ENCODE results near the gene NUDT1. TPM values are rescaled to one million over a fixed set of nuclear protein-coding genes. Genes with fewer than 3 reads are reported as not detected.

The NUDT1 gene
- total and polyA plus RNA-seq, 2 experiments from 2014 or later: 54.5 to 163 TPM

DNA sequence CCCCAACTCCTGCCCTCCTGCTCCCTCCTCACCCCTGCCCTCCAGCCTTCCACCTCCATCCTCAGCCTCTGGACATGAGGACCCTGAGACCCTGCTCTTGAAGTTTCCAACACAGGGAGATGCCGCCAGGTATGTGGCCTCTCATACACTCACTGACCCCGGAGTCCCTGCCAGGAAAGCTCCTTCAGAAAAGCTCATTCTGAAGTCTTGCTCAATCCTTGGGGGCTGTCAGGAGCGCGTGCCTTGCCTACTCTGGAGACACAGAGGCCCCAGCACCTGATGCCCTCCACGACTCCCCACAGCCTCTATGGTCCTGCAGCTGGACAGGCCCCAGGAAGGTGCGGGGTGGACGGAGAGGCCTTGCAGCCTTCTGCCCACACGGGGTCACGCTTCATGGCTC lies 11.0 kb downstream of the NUDT1 start:
- Mint-ChIP-seq H3K27ac (no peak overlapping the region), H3K27me3 (ENCODE audit: insufficient read depth, low read depth, poor library complexity) (peaks cover 20% of the 10 kb centered on the region), H3K36me3 (ENCODE audit: low read depth) (peaks cover 26% of the 10 kb centered on the region), H3K4me1 (no peaks in the 10 kb centered on the region), H3K4me3 (no peak overlapping the region), H3K9me3 (no peaks in the 10 kb centered on the region)
- no peak for TF ChIP-seq POLR2AphosphoS5 (IDR thresholded peaks at IDR 0.05; ENCODE audit: low read depth)
- no peak for TF ChIP-seq ZNF462 (CRISPR knock-in tag; IDR thresholded peaks at IDR 0.05)
- TF ChIP-seq NANOG (IDR thresholded peaks at IDR 0.05; ENCODE audit: borderline replicate concordance): no peak
- TF ChIP-seq EZH2 (IDR thresholded peaks at IDR 0.05; ENCODE audit: low read depth, unreplicated experiment): no peak
- TF ChIP-seq ZNF331 (CRISPR knock-in tag; IDR thresholded peaks at IDR 0.05; ENCODE audit: low read depth): no peak
- TF ChIP-seq, protein P1, sequence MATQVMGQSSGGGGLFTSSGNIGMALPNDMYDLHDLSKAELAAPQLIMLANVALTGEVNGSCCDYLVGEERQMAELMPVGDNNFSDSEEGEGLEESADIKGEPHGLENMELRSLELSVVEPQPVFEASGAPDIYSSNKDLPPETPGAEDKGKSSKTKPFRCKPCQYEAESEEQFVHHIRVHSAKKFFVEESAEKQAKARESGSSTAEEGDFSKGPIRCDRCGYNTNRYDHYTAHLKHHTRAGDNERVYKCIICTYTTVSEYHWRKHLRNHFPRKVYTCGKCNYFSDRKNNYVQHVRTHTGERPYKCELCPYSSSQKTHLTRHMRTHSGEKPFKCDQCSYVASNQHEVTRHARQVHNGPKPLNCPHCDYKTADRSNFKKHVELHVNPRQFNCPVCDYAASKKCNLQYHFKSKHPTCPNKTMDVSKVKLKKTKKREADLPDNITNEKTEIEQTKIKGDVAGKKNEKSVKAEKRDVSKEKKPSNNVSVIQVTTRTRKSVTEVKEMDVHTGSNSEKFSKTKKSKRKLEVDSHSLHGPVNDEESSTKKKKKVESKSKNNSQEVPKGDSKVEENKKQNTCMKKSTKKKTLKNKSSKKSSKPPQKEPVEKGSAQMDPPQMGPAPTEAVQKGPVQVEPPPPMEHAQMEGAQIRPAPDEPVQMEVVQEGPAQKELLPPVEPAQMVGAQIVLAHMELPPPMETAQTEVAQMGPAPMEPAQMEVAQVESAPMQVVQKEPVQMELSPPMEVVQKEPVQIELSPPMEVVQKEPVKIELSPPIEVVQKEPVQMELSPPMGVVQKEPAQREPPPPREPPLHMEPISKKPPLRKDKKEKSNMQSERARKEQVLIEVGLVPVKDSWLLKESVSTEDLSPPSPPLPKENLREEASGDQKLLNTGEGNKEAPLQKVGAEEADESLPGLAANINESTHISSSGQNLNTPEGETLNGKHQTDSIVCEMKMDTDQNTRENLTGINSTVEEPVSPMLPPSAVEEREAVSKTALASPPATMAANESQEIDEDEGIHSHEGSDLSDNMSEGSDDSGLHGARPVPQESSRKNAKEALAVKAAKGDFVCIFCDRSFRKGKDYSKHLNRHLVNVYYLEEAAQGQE (IDR thresholded peaks at IDR 0.05; ENCODE audit: unreplicated experiment): no peak
- TF ChIP-seq EZH2phosphoT487 (IDR thresholded peaks at IDR 0.05; ENCODE audit: unreplicated experiment): no peak
- TF ChIP-seq, protein P2, sequence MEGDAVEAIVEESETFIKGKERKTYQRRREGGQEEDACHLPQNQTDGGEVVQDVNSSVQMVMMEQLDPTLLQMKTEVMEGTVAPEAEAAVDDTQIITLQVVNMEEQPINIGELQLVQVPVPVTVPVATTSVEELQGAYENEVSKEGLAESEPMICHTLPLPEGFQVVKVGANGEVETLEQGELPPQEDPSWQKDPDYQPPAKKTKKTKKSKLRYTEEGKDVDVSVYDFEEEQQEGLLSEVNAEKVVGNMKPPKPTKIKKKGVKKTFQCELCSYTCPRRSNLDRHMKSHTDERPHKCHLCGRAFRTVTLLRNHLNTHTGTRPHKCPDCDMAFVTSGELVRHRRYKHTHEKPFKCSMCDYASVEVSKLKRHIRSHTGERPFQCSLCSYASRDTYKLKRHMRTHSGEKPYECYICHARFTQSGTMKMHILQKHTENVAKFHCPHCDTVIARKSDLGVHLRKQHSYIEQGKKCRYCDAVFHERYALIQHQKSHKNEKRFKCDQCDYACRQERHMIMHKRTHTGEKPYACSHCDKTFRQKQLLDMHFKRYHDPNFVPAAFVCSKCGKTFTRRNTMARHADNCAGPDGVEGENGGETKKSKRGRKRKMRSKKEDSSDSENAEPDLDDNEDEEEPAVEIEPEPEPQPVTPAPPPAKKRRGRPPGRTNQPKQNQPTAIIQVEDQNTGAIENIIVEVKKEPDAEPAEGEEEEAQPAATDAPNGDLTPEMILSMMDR (conservative IDR thresholded peaks at IDR 0.05; ENCODE audit: low read depth in 2 of 2): no peak
- TF ChIP-seq JUNB (IDR thresholded peaks at IDR 0.05; ENCODE audit: unreplicated experiment): no peak
- no peak for TF ChIP-seq CREB1 (CRISPR knock-in tag; IDR thresholded peaks at IDR 0.05; ENCODE audit: low read depth)
- TF ChIP-seq ZNF114 (CRISPR knock-in tag; IDR thresholded peaks at IDR 0.05): no peak
- TF ChIP-seq STAT1 (IDR thresholded peaks at IDR 0.05; ENCODE audit: unreplicated experiment): no peak
- no peak for TF ChIP-seq ETS1 (IDR thresholded peaks at IDR 0.05)
- H4K20me1 ChIP-seq (replicated peaks; ENCODE audit: insufficient read depth): no peaks in the 10 kb centered on the region; the same call in 1 of the 2 replicates
- H3K4me2 ChIP-seq: no peak overlapping the region
- no peaks in the 10 kb centered on the region for H3K27me3 ChIP-seq (ENCODE audit: insufficient read depth)
- no peaks in the 10 kb centered on the region for H3K79me2 ChIP-seq (replicated peaks; ENCODE audit: insufficient read depth)
- ATAC-seq: no peak
- H3K4me3 ChIP-seq: no peak overlapping the region
- H3F3A ChIP-seq (replicated peaks; ENCODE audit: low read depth): no peaks in the 10 kb centered on the region
- no peaks in the 10 kb centered on the region; the same call in 1 of the 2 replicates for H3K36me3 ChIP-seq (ENCODE audit: insufficient read depth)
- no peaks in the 10 kb centered on the region for H3K9me2 ChIP-seq (ENCODE audit: insufficient read depth)
- H3K4me1 ChIP-seq (ENCODE audit: insufficient read depth): no peaks in the 10 kb centered on the region
- H2AFZ ChIP-seq: no peak overlapping the region
- no peak for DNase-seq (ENCODE audit: low spot score)
- H3K27ac ChIP-seq (ENCODE audit: low read depth): no peak overlapping the region

All from GM23338 (cell line).